ENCODE results near the gene ASB12. TPM values are rescaled to one million over a fixed set of nuclear protein-coding genes. Genes with fewer than 3 reads are reported as not detected.

Gene ASB12
- total RNA-seq, 6 experiments from 2014 or later, result not detected

GRCh38 chrX:64186974-64187761 is 43.2 kb downstream of the ASB12 start:
- Mint-ChIP-seq H3K36me3 (ENCODE audit: low read depth) (peaks cover 13% of the 10 kb centered on the region), H3K4me1 (ENCODE audit: low read depth) (no peaks in the 10 kb centered on the region), H3K27me3 (ENCODE audit: insufficient read depth) (no peaks in the 10 kb centered on the region; the same call in 1 of the 2 replicates), H3K9me3 (no peaks in the 10 kb centered on the region), H3K27ac (no peak overlapping the region), H3K4me3 (no peak overlapping the region)
- DNase-seq, result no peak
- TF ChIP-seq, protein P1, sequence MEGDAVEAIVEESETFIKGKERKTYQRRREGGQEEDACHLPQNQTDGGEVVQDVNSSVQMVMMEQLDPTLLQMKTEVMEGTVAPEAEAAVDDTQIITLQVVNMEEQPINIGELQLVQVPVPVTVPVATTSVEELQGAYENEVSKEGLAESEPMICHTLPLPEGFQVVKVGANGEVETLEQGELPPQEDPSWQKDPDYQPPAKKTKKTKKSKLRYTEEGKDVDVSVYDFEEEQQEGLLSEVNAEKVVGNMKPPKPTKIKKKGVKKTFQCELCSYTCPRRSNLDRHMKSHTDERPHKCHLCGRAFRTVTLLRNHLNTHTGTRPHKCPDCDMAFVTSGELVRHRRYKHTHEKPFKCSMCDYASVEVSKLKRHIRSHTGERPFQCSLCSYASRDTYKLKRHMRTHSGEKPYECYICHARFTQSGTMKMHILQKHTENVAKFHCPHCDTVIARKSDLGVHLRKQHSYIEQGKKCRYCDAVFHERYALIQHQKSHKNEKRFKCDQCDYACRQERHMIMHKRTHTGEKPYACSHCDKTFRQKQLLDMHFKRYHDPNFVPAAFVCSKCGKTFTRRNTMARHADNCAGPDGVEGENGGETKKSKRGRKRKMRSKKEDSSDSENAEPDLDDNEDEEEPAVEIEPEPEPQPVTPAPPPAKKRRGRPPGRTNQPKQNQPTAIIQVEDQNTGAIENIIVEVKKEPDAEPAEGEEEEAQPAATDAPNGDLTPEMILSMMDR (IDR thresholded peaks at IDR 0.05), result no peak

- H3K27ac Mint-ChIP-seq, result no peak overlapping the region
- DNase-seq, result no peak
Observed at GRCh38 chrX:64184396-64184795, 46.0 kb downstream of the ASB12 start.

DNA sequence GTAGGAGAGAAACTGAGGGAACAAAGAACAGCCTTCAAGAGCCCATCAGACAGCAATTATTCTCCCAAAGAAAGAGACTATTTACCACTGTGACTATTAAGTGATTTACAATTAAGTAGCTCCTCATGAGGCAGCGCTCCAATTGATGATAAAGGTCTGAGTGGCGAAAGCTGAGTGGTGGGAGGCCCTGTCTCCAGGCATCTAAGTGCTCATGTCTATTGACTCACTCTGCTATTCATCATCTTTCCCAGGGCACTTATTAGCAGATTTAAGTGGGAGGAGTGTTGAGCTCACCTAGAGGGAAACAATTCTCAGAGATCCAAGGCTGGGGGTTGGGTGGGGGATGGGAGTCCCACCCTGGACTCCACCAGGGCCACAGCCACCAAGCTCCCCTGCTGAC is 48.2 kb downstream of the ASB12 start:
- Mint-ChIP-seq H3K36me3 (ENCODE audit: low read depth) (no peaks in the 10 kb centered on the region), H3K27ac (no peak overlapping the region), H3K4me3 (no peak overlapping the region), H3K4me1 (ENCODE audit: low read depth) (no peaks in the 10 kb centered on the region), H3K9me3 (no peaks in the 10 kb centered on the region), H3K27me3 (ENCODE audit: insufficient read depth) (no peaks in the 10 kb centered on the region; the same call in none of the 2 replicates)
- DNase-seq, result no peak
- TF ChIP-seq, protein P1 (IDR thresholded peaks at IDR 0.05), result no peak

More at GRCh38 chrX:64184396-64184795, 46.0 kb downstream of the ASB12 start:
- Mint-ChIP-seq H3K9me3 (no peaks in the 10 kb centered on the region), H3K27me3 (ENCODE audit: insufficient read depth) (no peaks in the 10 kb centered on the region; the same call in none of the 2 replicates), H3K4me3 (no peak overlapping the region), H3K4me1 (ENCODE audit: low read depth) (no peaks in the 10 kb centered on the region), H3K36me3 (ENCODE audit: low read depth) (no peaks in the 10 kb centered on the region)
- TF ChIP-seq, protein P1 (IDR thresholded peaks at IDR 0.05), result no peak

DNA sequence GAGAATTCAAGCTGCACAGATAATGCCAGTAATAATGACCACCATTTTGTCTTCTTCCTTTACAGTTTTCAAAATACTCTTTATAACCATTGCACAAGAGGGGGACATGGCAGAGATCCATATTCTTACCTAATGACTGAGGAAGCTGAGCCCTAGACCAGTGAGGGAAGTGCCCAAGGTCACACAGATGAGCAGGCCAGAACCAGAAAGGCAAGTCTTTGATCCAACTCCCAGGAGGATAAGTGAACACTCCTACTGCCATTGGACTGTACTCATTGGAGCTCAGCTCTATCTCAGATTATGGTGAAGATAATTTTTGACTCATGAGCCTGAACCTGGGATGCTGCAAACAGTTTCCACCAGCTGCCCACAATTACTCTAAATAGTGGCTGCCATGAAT is 53.5 kb downstream of the ASB12 start:
- no peak overlapping the region for H3K27ac Mint-ChIP-seq
- H3K27me3 Mint-ChIP-seq (ENCODE audit: insufficient read depth), result no peaks in the 10 kb centered on the region; the same call in 1 of the 2 replicates
- H3K4me3 Mint-ChIP-seq, result no peak overlapping the region
- TF ChIP-seq, protein P1 (IDR thresholded peaks at IDR 0.05), result no peak
- H3K4me1 Mint-ChIP-seq (ENCODE audit: low read depth), result no peaks in the 10 kb centered on the region
- DNase-seq, result no peak
- no peaks in the 10 kb centered on the region for H3K9me3 Mint-ChIP-seq
- H3K36me3 Mint-ChIP-seq (ENCODE audit: low read depth), result no peaks in the 10 kb centered on the region

Other genes with a start within 250 kb of the ASB12 start
- 1 to 10 TPM; 1.6 to 2.1 (median 2.0) TPM for gene AMER1, start 24.9 kb downstream of the ASB12 start, total RNA-seq (2021; fragmentation: NEBNext Ultra II Directional; extraction: Animal tissue kit (Norgen Biotek cat#: 25700))
- gene MTMR8, start 164.8 kb upstream of the ASB12 start, total RNA-seq (2021; fragmentation: NEBNext Ultra II Directional; extraction: Animal tissue kit (Norgen Biotek cat#: 25700)), result not detected